ENCODE data around the gene NTRK2. TPM values are rescaled to one million over a fixed set of nuclear protein-coding genes. Genes with fewer than 3 reads are reported as not detected.

Gene NTRK2
- total RNA-seq, 1 experiment from 2014 or later, result not detected

GRCh38 chr9:84846906-84847305 lies 177.4 kb downstream of the NTRK2 start:
- DNase-seq (ENCODE audit: low read depth), result no peak

GRCh38 chr9:84849049-84849448 lies 179.5 kb downstream of the NTRK2 start:
- DNase-seq (ENCODE audit: low read depth), result no peak

- no peak for DNase-seq (ENCODE audit: low read depth)
These were observed 181.4 kb downstream of the NTRK2 start for GRCh38 chr9:84850830-84851392.

- DNase-seq (ENCODE audit: low read depth), result peak; percentile 93
These were observed 182.5 kb downstream of the NTRK2 start for GRCh38 chr9:84851935-84852585.

GRCh38 chr9:84852617-84853301 lies 183.2 kb downstream of the NTRK2 start:
- DNase-seq (ENCODE audit: low read depth), result no peak

GRCh38 chr9:84856181-84856632 lies 186.7 kb downstream of the NTRK2 start:
- DNase-seq (ENCODE audit: low read depth), result no peak

GRCh38 chr9:84857211-84857610 lies 187.7 kb downstream of the NTRK2 start:
- no peak for DNase-seq (ENCODE audit: low read depth)

GRCh38 chr9:84858364-84858763 lies 188.8 kb downstream of the NTRK2 start:
- no peak for DNase-seq (ENCODE audit: low read depth)

GRCh38 chr9:84860249-84861115 lies 191.0 kb downstream of the NTRK2 start:
- DNase-seq (ENCODE audit: low read depth), result no peak

GRCh38 chr9:84861455-84861854 lies 191.9 kb downstream of the NTRK2 start:
- DNase-seq (ENCODE audit: low read depth), result no peak

GRCh38 chr9:84862308-84862707 lies 192.8 kb downstream of the NTRK2 start:
- DNase-seq (ENCODE audit: low read depth), result no peak

GRCh38 chr9:84862810-84863287 lies 193.3 kb downstream of the NTRK2 start:
- peak; percentile 71 for DNase-seq (ENCODE audit: low read depth)

- no peak for DNase-seq (ENCODE audit: low read depth)
These were observed 193.8 kb downstream of the NTRK2 start for GRCh38 chr9:84863372-84863771.

- no peak for DNase-seq (ENCODE audit: low read depth)
These were observed 197.1 kb downstream of the NTRK2 start for GRCh38 chr9:84866396-84867175.

- no peak for DNase-seq (ENCODE audit: low read depth)
These were observed 197.7 kb downstream of the NTRK2 start for GRCh38 chr9:84867186-84867585.

- DNase-seq (ENCODE audit: low read depth), result no peak
These were observed 199.6 kb downstream of the NTRK2 start for GRCh38 chr9:84869091-84869490.

- DNase-seq (ENCODE audit: low read depth), result no peak
These were observed 202.5 kb downstream of the NTRK2 start for GRCh38 chr9:84871983-84872382.

GRCh38 chr9:84874022-84874421 lies 204.5 kb downstream of the NTRK2 start:
- DNase-seq (ENCODE audit: low read depth), result no peak

- DNase-seq (ENCODE audit: low read depth), result peak; percentile 40
These were observed 205.1 kb downstream of the NTRK2 start for GRCh38 chr9:84874596-84874995.

- DNase-seq (ENCODE audit: low read depth), result no peak
These were observed 205.7 kb downstream of the NTRK2 start for GRCh38 chr9:84875193-84875592.

- no peak for DNase-seq (ENCODE audit: low read depth)
These were observed 210.1 kb downstream of the NTRK2 start for GRCh38 chr9:84879631-84880030.
